IMR-90 (cell line): ENCODE measurements around the gene CYGB. TPM values are rescaled to one million over a fixed set of nuclear protein-coding genes. Genes with fewer than 3 reads are reported as not detected.
A peak's percentile ranks its signal among the peaks of the same experiment; 100 is the strongest.

Experiments used
- ATAC-seq: fragments of 200-7000 bp; cut with Tn5 transposase; 2 replicates; pipeline ENCODE4 v1.9.1; 2020; ENCODE audit warnings: low read depth, mild to moderate bottlenecking, moderate library complexity
- BruUV-seq: library from RNA; stranded (reverse); fragments of 400-500 nt; replicated peaks from 2 replicates; lab custom pipeline; 2021; lab: Mats Ljungman, UMichigan
- CTCF ChIA-PET: fragments of 300-600 bp; formaldehyde crosslinking; extraction: SDS; loops from one replicate; lab custom pipeline; 2021; ENCODE audit warnings: antibody characterized with exemption; lab: Yijun Ruan, JAX
- POLR2A ChIA-PET: fragments of 300-600 bp; sonication (Branson Sonifier 250); formaldehyde crosslinking; loops from one replicate; lab custom pipeline; 2022; ENCODE audit warnings: antibody characterized with exemption; ENCODE audit not compliant: unreplicated experiment; lab: Charles Lee
- DNase-seq: peaks from one replicate; pipeline ENCODE4 v3.0.0; 2013
- H2AFZ ChIP-seq: replicated peaks from 2 replicates; pipeline ENCODE3; 2013; ENCODE audit warnings: low read length, mild to moderate bottlenecking; ENCODE audit not compliant: poor library complexity
- H2AK5ac ChIP-seq: 2 replicates; pipeline ENCODE4 v1.6.1; 2013; ENCODE audit warnings: low read depth, low read length, inconsistent platforms
- H2AK9ac ChIP-seq: replicated peaks from 2 replicates; pipeline ENCODE3; 2013; ENCODE audit warnings: mild to moderate bottlenecking, low read depth, low read length, moderate library complexity; ENCODE audit not compliant: poor library complexity
- H2BK120ac ChIP-seq: 2 replicates; pipeline ENCODE4 v1.6.1; 2013; ENCODE audit warnings: low read depth, low read length, inconsistent platforms
- H2BK15ac ChIP-seq: 3 replicates; pipeline ENCODE4 v1.6.1; 2013; ENCODE audit warnings: low read depth, low read length, inconsistent platforms
- H2BK20ac ChIP-seq: 2 replicates; pipeline ENCODE4 v1.6.1; 2013; ENCODE audit warnings: low read depth, mild to moderate bottlenecking, inconsistent platforms, low read length, moderate library complexity
- H2BK5ac ChIP-seq: 2 replicates; pipeline ENCODE4 v1.6.1; 2013; ENCODE audit warnings: mild to moderate bottlenecking, low read depth, low read length, inconsistent platforms; ENCODE audit not compliant: poor library complexity, severe bottlenecking
- H3K14ac ChIP-seq: replicated peaks from 2 replicates; pipeline ENCODE4 v1.6.1; 2013; ENCODE audit warnings: low read depth, low read length, inconsistent platforms
- H3K18ac ChIP-seq: 2 replicates; pipeline ENCODE4 v1.6.1; 2013; ENCODE audit warnings: low read depth, low read length, control low read depth
- H3K23ac ChIP-seq: 2 replicates; pipeline ENCODE4 v1.6.1; 2013; ENCODE audit warnings: low read depth, low read length, inconsistent platforms
- H3K27ac ChIP-seq: 2 replicates; pipeline ENCODE4 v1.5.1; 2013; ENCODE audit warnings: mild to moderate bottlenecking, control low read depth, low read length; ENCODE audit not compliant: insufficient read depth
- H3K27me3 ChIP-seq: 2 replicates; pipeline ENCODE4 v1.6.1; 2013; ENCODE audit warnings: low read length; ENCODE audit not compliant: control insufficient read depth, insufficient read depth
- H3K36me3 ChIP-seq: 2 replicates; pipeline ENCODE4 v1.6.1; 2013; ENCODE audit warnings: low read length, mixed read lengths; ENCODE audit not compliant: control insufficient read depth, insufficient read depth
- H3K4ac ChIP-seq: 2 replicates; pipeline ENCODE4 v1.6.1; 2013; ENCODE audit warnings: low read depth, low read length, inconsistent platforms
- H3K4me1 ChIP-seq: 2 replicates; pipeline ENCODE4 v1.6.1; 2013; ENCODE audit warnings: low read length, mixed read lengths; ENCODE audit not compliant: control insufficient read depth, insufficient read depth
- H3K4me2 ChIP-seq: 2 replicates; pipeline ENCODE4 v1.6.1; 2013; ENCODE audit warnings: low read depth, mild to moderate bottlenecking, control low read depth, low read length, moderate library complexity
- H3K4me3 ChIP-seq: 2 replicates; pipeline ENCODE4 v1.5.1; 2013; ENCODE audit warnings: low read depth, mild to moderate bottlenecking, control low read depth, low read length, moderate library complexity; ENCODE audit not compliant: insufficient read depth
- H3K56ac ChIP-seq: 2 replicates; pipeline ENCODE4 v1.6.1; 2013; ENCODE audit warnings: low read length, inconsistent platforms; ENCODE audit not compliant: insufficient read depth; ENCODE audit errors: extremely low read depth
- H3K79me1 ChIP-seq, 2 experiments: 2 replicates each; pipeline ENCODE4 v1.6.1; 2013; ENCODE audit warnings: low read length in 2 of 2, inconsistent platforms in 1 of 2, low read depth in 1 of 2
- H3K9ac ChIP-seq: 2 replicates; pipeline ENCODE4 v1.6.1; 2013; ENCODE audit warnings: low read depth, low read length, control low read depth
- H3K9me1 ChIP-seq: 2 replicates; pipeline ENCODE4 v1.6.1; 2013; ENCODE audit warnings: low read length, inconsistent platforms; ENCODE audit not compliant: insufficient read depth
- H3K9me3 ChIP-seq: 2 replicates; pipeline ENCODE4 v1.6.1; 2013; ENCODE audit warnings: low read length; ENCODE audit not compliant: control insufficient read depth, insufficient read depth
- H4K20me1 ChIP-seq: 2 replicates; pipeline ENCODE4 v1.6.1; 2013; ENCODE audit warnings: low read length, inconsistent platforms; ENCODE audit not compliant: insufficient read depth
- H4K5ac ChIP-seq: 2 replicates; pipeline ENCODE4 v1.6.1; 2013; ENCODE audit warnings: mild to moderate bottlenecking, low read depth, low read length, control low read depth
- H4K8ac ChIP-seq, 2 experiments: 2 replicates each; pipeline ENCODE4 v1.6.1; 2013; ENCODE audit warnings: low read depth in 2 of 2, low read length in 2 of 2, control low read depth in 1 of 2, inconsistent platforms in 1 of 2
- H4K91ac ChIP-seq: 2 replicates; pipeline ENCODE4 v1.6.1; 2013; ENCODE audit warnings: low read depth, low read length, inconsistent platforms; ENCODE audit not compliant: insufficient read depth
- FOS ChIP-seq: fragments of 150-350 bp; IDR thresholded peaks from 2 replicates; pipeline ENCODE4 v1.6.1; 2016; ENCODE audit warnings: low read depth, low read length
- MAZ ChIP-seq: IDR thresholded peaks from 2 replicates; pipeline ENCODE4 v1.6.1; 2012; ENCODE audit warnings: low read depth, mild to moderate bottlenecking, low read length, improper control_type of control experiment, moderate library complexity, borderline replicate concordance
- WGBS, 2 experiments: methylation state at CpG; one replicate each; pipeline versions ENCODE4 v1.1.5 to v1.1.7; 2013; ENCODE audit warnings: missing lambda C conversion rate in 2 of 2; ENCODE audit not compliant: insufficient read length in 1 of 2; ENCODE audit errors: extremely low coverage in 2 of 2; 5-methylcytosine and 5-hydroxymethylcytosine counted together
- dilution Hi-C: fragments of 300-500 bp; cut with HindIII; formaldehyde crosslinking; loops from one replicate; pipeline ENCODE4 v1.14.3; 2018; ENCODE audit warnings: low sequenced_read_pairs; ENCODE audit not compliant: unreplicated experiment
- in situ Hi-C: fragments of 300-500 bp; cut with MboI; formaldehyde crosslinking; loops from 3 replicates; pipeline ENCODE4 v1.14.3; 2019; ENCODE audit warnings: low sequenced_read_pairs, inconsistent platforms, mixed read lengths
- intact Hi-C: fragments of 100-400 bp; cut with micrococcal nuclease; formaldehyde crosslinking; loops from 2 replicates; pipeline ENCODE4 v1.10.0; 2022
- polyA plus RNA-seq, 3 experiments: library from polyadenylated mRNA; depleted of rRNA; stranded (reverse); fragments of >200 nt; gene quantifications; 2 replicates each; pipeline ENCODE4 v1.2.3, GENCODE V29; 2012; ENCODE audit warnings: low replicate concordance in 1 of 3
- total RNA-seq: library from RNA; depleted of rRNA; stranded (reverse); fragments of >200 nt; gene quantifications from 2 replicates; pipeline ENCODE4 v1.2.3, GENCODE V29; 2012

Gene CYGB
- total and polyA plus RNA-seq, 2 of the 4 experiments (the other 2 are of a cell fraction): 1.3 to 2.9 TPM

- ATAC-seq (no peak), DNase-seq (no peak)
- POLR2A ChIA-PET: no interaction called here
- Histone ChIP-seq H3K36me3 (no peaks in the 10 kb centered on the region), H3K18ac (no peak overlapping the region), H3K9ac (no peak overlapping the region), H2BK20ac (no peak overlapping the region), H2AK9ac (no peak overlapping the region), H3K9me1 (0 out of 2 replicates have a peak, but pooled peaks cover 5% of the 10 kb centered on the region), H4K91ac (no peak overlapping the region), H2BK15ac (no peak overlapping the region; the same call in 2 of the 3 replicates), H3K23ac (no peak overlapping the region), H3K56ac (no peak overlapping the region), H2AK5ac (peak overlapping the region; percentile 27; the same call in 1 of the 2 replicates), H4K5ac (no peak overlapping the region), H3K4me3 (no peak overlapping the region), H2BK5ac (no peak overlapping the region), H3K27me3 (peaks cover 5% of the 10 kb centered on the region), H3K79me1 (no peaks in the 10 kb centered on the region), H3K14ac (no peak overlapping the region), H2BK120ac (no peak overlapping the region), H4K20me1 (no peaks in the 10 kb centered on the region), H3K27ac (no peak overlapping the region), H3K9me3 (no peaks in the 10 kb centered on the region), H4K8ac (no peak overlapping the region), H3K4ac (no peak overlapping the region), H2AFZ (no peak overlapping the region), H3K4me1 (peaks cover 10% of the 10 kb centered on the region), H3K4me2 (no peak overlapping the region)
- TF ChIP-seq FOS: no peak
- no peak for TF ChIP-seq MAZ
- no CpG with 5 or more reads among the region's 22 CpGs for WGBS, 2 experiments
- dilution Hi-C loops: no loop called here
- intact Hi-C loops: no loop called here
- CTCF ChIA-PET: no interaction called here
- BruUV-seq: no TSS peak
- in situ Hi-C loops: no loop called here
Observed at GRCh38 chr17:76512366-76513305, 24.9 kb downstream of the CYGB start.
